Suppressor macrophage (primary cell): ENCODE measurements around the gene MYO3B.
"Not testable (repeated sequence)": the region's sequence is repeated elsewhere in the genome, so short reads cannot be mapped to it uniquely, and the experiment has no call there.

Experiments
- DNase-seq, 4 experiments: peaks; one replicate each; pipeline ENCODE4 v3.0.0-alpha.2; 2020 to 2022

Gene MYO3B

DNA sequence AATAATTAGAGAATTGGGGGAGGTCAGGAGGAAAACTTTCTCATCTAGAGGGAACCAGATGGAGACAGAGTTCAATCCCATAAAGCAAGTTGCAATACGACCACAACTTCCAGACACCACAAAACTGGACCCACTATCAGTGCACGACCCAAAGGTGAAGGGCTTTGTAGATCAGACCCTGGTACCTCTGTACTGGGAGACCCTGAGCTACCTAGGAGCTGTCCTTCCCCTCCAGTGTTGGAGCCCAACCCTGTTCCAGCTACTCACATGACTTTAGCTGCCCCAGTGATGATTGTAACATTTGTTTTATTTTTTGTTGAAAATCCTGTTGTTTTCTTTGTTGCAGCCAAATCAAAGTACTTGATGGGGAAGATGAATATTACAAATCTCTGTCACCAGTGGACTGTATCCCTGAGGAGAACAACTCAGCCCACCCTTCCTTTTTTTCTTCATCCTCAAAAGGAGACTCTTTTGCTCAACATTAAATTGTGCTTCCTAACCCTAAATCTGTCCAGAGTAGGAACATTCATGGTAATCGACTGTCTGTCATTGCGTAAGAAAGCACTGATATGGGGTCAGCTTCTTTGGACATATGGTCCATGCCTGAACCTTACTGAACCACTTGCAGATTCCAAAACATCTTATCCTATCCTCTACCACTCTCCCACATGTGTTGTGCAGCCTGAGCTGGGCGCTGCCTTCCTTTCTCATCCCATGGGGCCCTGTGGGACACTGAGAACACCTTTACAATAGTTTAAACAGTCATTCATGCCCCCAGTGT is 474.9 kb downstream of the MYO3B start:
- no peak for DNase-seq

DNA sequence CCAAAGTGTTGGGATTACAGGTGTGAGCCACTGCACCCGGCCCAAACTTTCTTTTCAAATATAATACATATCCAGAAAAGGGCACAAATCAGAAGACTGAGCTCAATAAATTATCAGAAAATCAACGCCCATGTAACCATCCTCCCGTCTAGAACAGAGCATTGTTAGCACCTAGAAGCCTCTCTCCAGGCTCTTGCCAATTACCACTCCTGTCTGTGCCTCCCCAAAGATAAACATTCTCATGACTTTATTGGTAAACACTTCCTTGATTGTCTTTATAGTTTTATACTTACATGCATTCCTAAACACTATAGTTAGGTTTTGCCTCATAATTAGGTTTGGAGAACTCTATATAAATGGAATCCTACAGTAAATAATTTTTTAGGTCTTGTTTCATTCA is 478.7 kb downstream of the MYO3B start:
- DNase-seq: no peak

DNA sequence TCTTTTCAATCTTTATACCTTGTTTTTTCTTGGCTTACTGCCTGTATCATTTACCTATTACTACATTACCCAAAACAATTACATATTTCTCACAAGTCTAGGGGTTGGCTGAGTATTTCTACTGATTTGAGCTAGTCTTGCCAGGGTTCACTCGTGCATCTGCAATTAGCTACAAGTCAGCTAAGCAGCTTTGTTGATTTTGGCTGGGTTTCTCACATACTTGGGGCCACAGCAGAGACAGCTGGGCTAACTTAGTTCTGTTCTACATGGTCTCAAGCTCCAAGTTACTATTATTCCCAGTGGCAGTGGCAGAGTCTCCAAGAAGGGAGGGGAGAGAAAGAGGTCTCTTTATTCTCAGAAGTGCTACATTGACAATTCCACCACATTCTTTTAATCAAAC is 482.5 kb downstream of the MYO3B start:
- no peak for DNase-seq

DNA sequence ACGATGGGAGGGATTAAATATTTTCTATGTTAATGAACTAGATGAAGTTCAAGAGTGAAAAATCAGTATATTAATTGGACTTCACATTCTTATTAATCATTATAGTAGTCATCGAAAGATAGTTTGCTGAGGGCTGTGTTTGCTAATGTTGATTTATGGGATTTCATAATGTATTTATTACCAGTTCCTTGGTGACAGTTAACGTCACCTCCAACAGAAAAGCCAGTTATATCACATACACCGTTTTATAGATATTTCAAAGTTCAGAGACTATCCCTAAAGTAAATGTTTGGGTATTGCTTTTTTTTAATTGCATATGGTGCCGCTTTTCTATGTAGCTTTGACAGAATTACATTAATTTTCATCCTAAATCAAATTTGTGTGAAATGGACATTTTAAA is 487.8 kb downstream of the MYO3B start:
- no peak for DNase-seq

DNA sequence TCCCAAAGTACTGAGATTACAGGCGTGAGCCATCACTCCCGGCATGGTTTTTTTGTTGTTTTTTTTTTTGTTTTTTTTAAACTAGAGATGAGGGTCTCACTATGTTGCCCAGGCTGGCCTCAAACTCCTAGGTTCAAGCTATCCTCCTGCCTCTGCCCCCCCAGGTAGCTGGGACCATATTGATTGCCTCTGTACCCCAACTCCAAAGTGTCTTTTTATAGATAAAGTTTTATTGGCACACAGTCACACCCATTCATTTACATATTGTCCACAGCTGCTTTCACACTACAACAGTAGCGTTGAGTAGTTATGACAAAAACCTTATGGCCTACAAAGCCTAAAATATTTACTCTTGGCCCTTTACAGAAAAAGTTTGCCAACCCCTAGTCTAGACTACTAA is 492.0 kb downstream of the MYO3B start:
- no peak for DNase-seq

DNA sequence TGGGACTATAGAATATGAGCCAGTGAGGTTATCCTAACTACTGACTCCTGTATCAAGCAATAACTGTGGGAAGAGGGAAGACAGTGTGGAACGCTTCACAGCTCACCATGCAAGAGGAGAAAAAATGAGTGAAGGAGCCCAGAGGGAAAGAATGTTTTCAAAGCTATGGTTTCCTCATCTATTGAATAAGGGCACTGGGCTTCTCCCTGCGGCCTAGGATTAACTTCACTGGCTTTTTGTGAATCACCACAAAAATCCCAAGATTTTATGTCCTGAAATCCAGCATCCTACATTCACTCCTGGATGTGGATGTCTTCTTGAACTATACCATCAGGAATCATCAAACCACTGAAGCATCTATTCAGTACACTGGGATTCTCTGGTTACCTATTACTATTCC is 492.7 kb downstream of the MYO3B start:
- DNase-seq: no peak

DNA sequence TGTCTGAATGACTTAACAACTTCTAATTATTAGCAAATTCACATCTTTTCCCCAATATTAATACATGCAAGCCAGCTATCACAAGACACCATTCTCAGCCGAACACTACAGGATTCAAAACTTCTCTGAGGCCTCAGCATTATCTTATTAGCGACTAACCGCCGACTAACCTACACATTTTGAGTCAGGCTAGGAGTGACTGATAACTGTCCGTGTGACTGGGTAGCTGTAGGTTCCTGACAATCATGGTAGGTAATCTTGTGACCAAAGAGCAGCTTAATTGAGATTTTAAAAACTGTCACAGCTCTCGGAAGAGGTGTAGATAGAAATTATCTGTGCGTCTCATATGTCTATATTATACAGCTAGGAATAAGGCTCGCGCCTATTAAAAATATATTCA is 493.1 kb downstream of the MYO3B start:
- no peak for DNase-seq

DNA sequence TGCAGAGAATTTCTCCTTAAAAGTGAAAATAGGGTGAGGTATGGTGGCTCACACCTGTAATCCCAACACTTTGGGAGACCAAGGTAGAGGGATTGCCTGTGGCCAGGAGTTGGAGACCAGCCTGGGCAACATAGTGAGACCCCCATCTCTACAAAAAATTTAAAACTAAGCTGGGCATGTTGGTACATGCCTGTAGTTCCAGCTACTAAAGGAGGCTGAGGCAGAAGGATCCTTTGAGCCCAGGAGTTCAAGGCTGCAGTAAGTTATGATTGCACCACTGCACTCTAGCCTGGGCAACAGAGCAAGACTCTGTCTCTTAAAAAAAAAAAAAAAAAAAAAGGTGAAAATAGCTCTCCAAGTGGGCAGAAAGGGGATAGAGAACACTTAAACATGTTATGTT is 496.3 kb downstream of the MYO3B start:
- not testable (repeated sequence) for DNase-seq

DNA sequence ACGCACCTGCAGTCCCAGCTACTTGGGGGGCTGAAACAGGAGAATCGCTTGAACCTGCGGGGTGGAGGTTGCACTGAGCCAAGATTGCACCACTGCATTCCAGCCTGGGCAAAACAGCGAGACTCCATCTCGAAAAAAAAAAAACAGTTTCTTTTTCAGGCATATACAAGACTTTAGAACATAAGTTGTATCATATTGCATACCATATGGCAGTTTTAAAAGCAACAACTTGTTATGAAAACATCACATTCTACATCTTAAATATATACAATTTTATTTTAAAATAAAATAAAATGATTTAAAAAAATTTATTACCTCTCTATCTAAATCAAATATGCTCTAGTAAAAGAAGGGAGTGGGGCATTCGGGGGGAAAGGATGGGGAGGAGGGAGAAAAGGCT is 497.8 kb downstream of the MYO3B start:
- DNase-seq: no peak

DNA sequence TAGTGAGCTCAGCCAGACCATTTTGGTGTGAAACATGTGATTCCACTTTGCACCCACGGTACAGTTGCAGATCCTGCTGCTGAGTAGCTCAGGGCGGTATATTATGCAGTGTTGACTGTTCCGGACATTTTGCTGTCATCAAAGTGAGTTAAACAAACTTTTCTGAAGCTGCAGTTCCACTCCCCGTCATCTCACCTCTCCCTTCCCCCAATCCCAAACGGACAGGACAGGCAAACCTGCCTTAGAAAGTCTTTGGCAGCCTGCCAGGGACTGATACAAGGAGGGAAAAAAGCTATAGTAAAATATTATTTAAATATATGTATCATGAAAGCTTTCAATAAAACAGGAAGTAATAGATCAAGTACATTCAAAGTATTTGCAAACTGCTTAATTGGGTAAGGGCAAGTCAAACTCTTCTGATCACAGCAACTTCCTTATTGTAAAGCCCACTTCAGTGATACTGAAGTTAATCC is 501.7 kb downstream of the MYO3B start:
- no peak for DNase-seq

DNA sequence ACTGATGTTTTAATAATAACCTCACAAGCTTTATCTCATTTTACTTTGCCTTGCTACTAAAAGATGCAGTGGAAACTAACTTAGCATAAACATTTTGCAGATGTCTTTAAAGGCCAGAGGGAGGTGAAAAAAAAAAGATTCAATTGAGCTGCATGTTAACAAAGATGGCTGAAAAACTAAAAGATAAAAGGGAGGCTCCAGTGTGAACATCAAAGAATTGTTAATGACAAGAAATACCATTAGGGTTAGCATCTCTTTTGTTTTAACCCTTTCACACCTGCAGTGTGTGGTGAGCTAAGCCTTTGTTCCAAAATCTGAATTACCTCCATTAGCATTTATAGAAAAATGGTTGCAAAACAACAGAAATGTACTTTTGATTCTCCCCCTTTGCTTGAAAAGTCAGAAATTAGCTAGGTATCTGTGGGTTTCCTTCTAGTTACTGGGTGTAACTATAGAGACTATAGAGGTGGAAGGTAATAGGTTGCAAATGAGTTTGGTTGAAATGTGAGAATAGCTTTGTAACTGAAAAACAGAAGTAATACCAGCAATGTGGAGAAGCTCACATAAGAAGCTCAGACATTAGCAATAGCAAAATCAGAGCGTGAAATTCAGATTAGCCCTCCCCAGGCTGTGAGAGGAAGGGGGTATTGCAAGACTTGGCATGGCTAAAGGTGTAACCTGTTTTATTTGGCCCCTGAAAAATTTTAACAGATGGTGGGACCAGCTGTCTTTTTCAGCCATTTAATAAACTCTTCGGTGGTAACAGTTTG is 502.4 kb downstream of the MYO3B start:
- no peak for DNase-seq

DNA sequence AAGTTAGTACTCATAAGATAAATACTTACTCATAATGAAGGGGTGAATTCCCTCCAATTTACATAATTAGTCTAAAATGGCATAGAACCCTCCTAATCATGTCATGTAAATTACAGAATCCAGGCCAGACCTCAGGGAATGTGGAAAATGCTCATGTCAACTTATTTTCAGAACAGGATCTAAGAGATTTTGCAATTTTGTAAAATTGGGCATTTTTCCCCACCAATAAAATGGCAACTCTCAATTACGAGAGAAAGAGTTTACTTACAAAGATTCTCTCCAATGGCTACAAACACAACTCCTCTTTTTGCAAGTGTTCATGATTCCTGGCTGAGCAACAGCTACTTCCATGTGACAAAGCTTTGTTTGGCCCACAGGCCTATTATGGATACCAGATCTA is 503.4 kb downstream of the MYO3B start:
- DNase-seq: no peak

DNA sequence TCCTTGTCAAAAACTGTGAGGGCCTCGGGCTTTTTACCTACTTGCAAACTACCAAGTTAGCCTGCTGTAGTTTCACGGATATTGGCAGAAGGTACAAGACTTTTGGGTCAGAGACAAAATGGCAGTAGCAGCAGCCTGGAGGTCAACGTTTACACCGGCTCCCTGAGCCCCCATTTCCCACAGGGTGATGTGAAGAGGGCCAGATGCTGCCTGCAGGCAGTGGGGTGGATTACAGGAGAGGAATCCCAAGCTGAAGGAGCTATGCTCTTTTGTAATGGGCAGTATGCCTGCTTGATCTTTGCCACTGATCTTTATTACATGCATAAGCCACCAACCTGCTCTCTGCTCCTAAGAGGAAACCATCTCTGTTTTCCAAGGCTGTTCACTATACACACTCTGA is 507.6 kb downstream of the MYO3B start:
- no peak for DNase-seq

DNA sequence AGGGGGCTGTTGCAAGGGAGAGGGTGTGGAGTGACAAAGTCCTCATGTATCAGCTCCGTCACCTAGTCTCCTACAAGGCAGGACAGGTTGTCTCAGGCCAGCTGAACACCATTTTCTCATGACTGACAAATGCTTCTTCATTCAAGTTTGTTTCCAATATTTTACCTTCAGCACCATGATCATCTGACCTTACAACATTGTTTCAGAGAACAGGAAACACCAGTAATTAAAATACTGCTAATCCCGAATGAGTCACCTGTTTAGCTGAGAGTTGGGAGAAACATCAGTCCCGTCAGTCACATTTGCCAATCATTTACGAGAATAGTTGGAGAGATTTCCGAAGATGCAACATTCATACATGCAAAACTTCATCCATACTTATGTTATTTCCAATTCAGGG is 511.5 kb downstream of the MYO3B start:
- DNase-seq: no peak

DNA sequence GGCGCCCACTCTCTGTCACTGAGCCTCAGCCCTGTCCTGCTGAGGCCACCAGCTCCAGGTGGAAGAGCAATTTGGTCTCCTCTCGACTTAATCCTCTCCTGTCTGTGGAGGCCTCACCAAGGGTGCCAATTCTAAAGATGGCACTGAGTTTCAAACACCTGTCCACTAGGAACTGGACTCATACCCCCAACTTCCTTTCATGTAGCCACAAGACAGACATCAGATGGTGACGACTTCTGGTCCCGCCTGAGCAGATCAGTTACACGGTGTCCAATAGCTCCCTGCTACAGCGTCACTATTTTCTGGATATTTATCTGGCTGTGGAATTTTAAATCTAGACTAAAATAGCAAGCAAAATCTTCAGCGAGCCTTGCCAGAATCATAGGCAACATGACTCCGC is 512.7 kb downstream of the MYO3B start:
- no peak for DNase-seq

DNA sequence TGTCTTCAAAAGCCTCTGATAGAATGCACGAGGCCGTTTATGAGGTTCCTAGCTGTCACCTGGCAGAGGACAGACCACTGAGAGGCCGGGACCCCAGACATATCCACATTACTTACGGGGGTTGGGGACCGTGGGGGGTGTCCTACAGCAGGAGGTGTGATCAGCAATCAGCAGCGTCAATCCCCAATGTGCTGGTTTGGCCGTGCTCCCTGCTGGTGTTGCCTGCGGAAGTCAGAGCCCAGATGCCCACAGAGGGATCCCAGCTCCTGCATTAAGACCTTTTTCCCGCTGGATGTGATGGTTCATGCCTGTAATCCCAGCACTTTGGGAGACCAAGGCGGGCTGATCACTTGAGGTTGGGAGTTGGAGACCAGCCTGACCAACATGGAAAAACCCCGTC is 516.4 kb downstream of the MYO3B start:
- DNase-seq: no peak

DNA sequence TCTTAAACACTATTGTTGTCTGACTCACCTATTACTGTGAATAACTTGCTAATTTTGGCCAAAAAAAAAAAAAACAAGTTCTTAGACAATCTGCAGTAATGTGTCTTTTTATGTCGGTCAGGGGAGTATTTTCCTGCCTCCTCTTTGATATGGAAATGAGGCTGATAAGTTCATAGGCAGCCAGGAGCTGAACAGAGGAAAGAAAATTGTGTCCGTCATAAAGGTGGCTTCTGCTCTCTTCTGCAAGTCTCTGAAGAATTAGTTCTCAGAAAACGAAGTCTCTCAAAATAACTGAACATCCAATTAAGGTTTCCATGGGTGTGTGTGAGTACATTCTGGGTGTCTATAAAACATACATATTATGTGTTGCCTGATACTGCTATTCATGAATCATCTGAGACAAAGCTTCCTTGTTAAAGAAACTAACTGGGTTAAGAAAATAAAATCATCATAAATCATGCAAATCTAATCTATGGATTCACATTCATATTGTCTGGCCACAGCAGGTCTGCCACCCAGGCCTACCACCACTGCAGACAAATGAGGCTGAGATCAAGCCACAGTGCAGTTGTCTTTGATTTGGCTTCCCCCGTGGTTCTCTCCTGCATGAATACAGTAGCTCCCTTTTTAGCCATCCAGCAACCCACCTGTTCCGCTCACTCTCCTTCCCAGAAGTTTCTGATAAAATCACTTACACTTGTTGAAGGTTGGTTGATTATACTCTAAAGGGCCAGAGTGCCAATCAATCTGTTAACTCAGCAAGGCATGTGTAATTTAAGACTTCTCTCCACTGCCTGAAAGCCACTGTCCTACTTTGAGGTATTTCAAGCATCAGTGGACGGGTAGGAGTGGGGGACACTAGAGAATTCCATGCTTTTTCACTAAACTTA is 517.8 kb downstream of the MYO3B start:
- DNase-seq: no peak

DNA sequence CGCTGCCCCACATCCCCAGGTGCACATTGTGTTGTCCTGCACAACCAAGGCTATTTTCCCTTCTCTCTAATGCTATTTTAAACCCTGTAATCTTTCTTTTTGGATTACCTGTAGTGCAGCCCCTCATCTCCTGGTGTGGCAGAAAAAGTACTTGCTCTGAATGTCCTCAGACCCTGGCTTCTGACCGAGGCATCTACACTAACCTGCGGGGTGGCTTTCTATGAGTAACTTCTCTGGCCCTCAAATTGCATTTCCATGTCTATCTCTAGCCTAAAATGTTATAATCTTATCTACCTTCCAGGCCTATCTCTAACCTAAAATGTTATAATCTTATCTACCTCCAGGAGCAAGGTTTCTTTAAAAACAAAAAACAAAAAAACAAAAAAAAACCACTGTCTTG is 519.0 kb downstream of the MYO3B start:
- no peak for DNase-seq

DNA sequence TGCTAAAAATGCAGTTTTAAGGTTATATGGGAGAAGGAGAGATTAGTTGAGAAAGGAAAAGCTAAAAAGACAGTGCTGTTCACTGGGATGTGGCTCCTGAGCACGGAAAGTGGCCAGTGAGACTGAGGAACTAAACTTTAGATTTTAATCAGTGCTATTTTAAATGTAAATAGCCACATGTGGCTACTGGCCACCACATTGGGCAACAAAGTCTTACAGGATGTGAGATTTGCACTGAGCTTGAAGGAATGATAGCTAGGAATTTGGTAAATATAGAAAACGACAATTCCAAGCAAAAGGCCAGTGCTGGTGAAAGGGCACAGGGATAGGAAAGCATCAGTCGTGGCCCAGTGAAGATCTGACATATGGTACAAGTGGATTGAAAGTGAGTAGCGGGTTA is 523.1 kb downstream of the MYO3B start:
- DNase-seq: no peak

DNA sequence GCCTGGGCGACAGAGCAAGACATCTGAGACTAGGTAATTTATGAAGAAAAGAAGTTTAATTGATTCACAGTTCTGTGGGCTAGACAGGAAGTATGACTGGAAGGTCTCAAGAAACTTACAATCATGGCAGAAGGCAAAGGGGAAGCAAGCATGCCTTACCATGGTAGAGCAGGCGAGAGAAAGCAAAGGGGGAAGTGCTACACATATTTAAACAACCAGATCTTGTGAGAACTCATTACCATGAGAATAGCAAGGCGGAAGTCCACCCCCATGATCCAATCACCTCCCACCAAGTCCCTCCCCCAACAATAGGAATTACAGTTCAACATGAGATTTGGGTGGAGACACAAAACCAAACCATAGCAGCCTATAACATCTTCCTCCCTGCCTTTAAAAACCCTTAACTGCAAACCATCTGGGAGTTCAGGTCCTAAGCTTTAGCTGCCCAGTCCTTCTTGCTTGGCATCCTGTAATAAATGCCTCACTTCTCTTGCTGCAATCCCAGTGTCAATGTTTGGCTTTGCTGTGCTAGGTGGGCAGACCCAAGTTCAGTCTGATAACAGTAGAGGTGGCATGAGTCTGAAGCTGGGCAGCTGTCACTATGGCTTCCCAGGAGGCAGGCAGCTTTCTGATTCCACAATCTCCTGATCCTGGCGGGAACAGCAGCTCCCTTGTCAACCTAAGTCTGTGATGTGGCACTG is 526.0 kb downstream of the MYO3B start:
- DNase-seq: peak; percentile 20 to 67 (median 49)
